Kidney epithelial cell (primary cell): Measurements from ENCODE around the gene NXPE4. TPM values are rescaled to one million over a fixed set of nuclear protein-coding genes. Genes with fewer than 3 reads are reported as not detected.

Experiments
- DNase-seq: peaks from one replicate; pipeline ENCODE4 v3.0.0-alpha.2; 2010; ENCODE audit warnings: low read depth
- H3K27me3 ChIP-seq: 2 replicates; pipeline ENCODE4 v1.6.0; 2011; ENCODE audit warnings: low read length; ENCODE audit not compliant: control insufficient read depth, insufficient read depth
- H3K36me3 ChIP-seq: 2 replicates; pipeline ENCODE4 v1.5.1; 2011; ENCODE audit warnings: low read length; ENCODE audit not compliant: control insufficient read depth, insufficient read depth
- H3K4me3 ChIP-seq: 2 replicates; pipeline ENCODE4 v1.5.1; 2011; ENCODE audit warnings: low read depth, mild to moderate bottlenecking, control low read depth, low read length
- CTCF ChIP-seq: IDR thresholded peaks from 2 replicates; pipeline ENCODE4 v1.5.1; 2011; ENCODE audit warnings: mild to moderate bottlenecking, moderate library complexity, low read length, control low read depth, inconsistent platforms; ENCODE audit not compliant: insufficient read depth, poor library complexity, severe bottlenecking
- total RNA-seq: library from RNA; depleted of rRNA; stranded (reverse); fragments of >200 nt; gene quantifications from 2 replicates; pipeline ENCODE4 v1.2.3, GENCODE V29; 2015

The NXPE4 gene
- total RNA-seq, 1 donor from 2014 or later: not detected

GRCh38 chr11:114524122-114524521 lies 71.5 kb downstream of the NXPE4 start:
- DNase-seq: no peak
- TF ChIP-seq CTCF: no peak
- H3K4me3 ChIP-seq: no peak overlapping the region
- H3K27me3 ChIP-seq: no peaks in the 10 kb centered on the region
- H3K36me3 ChIP-seq: no peaks in the 10 kb centered on the region

GRCh38 chr11:114522818-114523217 lies 72.8 kb downstream of the NXPE4 start:
- H3K4me3 ChIP-seq: no peak overlapping the region
- no peak for TF ChIP-seq CTCF
- no peaks in the 10 kb centered on the region for H3K36me3 ChIP-seq
- no peak for DNase-seq
- no peaks in the 10 kb centered on the region for H3K27me3 ChIP-seq

Other genes with a start within 250 kb of the NXPE4 start
- gene C11orf71, start 195.3 kb downstream of the NXPE4 start, total RNA-seq: 1.6 and 1.9 TPM in 2 replicates
- gene RBM7, start 195.1 kb downstream of the NXPE4 start, total RNA-seq: 40.2 and 43.5 TPM in 2 replicates
- 116 and 147 TPM in 2 replicates for gene REXO2, start 156.3 kb downstream of the NXPE4 start, total RNA-seq
- not detected in 2 replicates for gene NXPE1, start 35.9 kb downstream of the NXPE4 start, total RNA-seq
- not detected in 2 replicates for gene NXPE2, start 82.7 kb upstream of the NXPE4 start, total RNA-seq